KBM-7 (cell line): ENCODE data around the gene MMP23B.

ENCODE experiments used
- DNase-seq: peaks from one replicate; pipeline ENCODE4 v3.0.0-alpha.2; 2015
- in situ Hi-C: fragments of 300-500 bp; cut with MboI; formaldehyde crosslinking; loops from 2 replicates; pipeline ENCODE4 v1.14.3; 2020; ENCODE audit warnings: low sequenced_read_pairs, low pct_unique_long_range_greater_than_20kb, mixed read lengths

The MMP23B gene

GRCh38 chr1:1617516-1617915, 14.5 kb upstream of the MMP23B start:
- no peak for DNase-seq
- in situ Hi-C loops, result no loop called here

GRCh38 chr1:1617925-1618324, 14.0 kb upstream of the MMP23B start:
- no peak for DNase-seq
- in situ Hi-C loops, result no loop called here

GRCh38 chr1:1618396-1619068, 13.4 kb upstream of the MMP23B start:
- in situ Hi-C loops, result no loop called here
- DNase-seq, result no peak

GRCh38 chr1:1619917-1620361, 12.0 kb upstream of the MMP23B start:
- in situ Hi-C loops, result no loop called here
- peak; percentile 41 for DNase-seq

GRCh38 chr1:1620433-1621139, 11.4 kb upstream of the MMP23B start:
- in situ Hi-C loops, result no loop called here
- DNase-seq, result no peak

- no peak for DNase-seq
- in situ Hi-C loops, result no loop called here
Measured at GRCh38 chr1:1621173-1622009, 10.6 kb upstream of the MMP23B start.

GRCh38 chr1:1622010-1622787, 9.8 kb upstream of the MMP23B start:
- in situ Hi-C loops, result no loop called here
- DNase-seq, result no peak

GRCh38 chr1:1622788-1623094, 9.2 kb upstream of the MMP23B start:
- in situ Hi-C loops, result no loop called here
- DNase-seq, result no peak

- DNase-seq, result no peak
Measured at GRCh38 chr1:1623181-1623630, 8.8 kb upstream of the MMP23B start.

GRCh38 chr1:1623631-1624442, 8.1 kb upstream of the MMP23B start:
- DNase-seq, result no peak
- in situ Hi-C loops, result no loop called here

More at GRCh38 chr1:1623181-1623630, 8.8 kb upstream of the MMP23B start:
- in situ Hi-C loops, result no loop called here

GRCh38 chr1:1624443-1625403, 7.2 kb upstream of the MMP23B start:
- DNase-seq, result no peak
- in situ Hi-C loops, result no loop called here

GRCh38 chr1:1625404-1625775, 6.6 kb upstream of the MMP23B start:
- in situ Hi-C loops, result no loop called here
- no peak for DNase-seq

GRCh38 chr1:1625824-1626206, 6.2 kb upstream of the MMP23B start:
- no peak for DNase-seq
- in situ Hi-C loops, result no loop called here

GRCh38 chr1:1626207-1627141, 5.5 kb upstream of the MMP23B start:
- in situ Hi-C loops, result no loop called here
- DNase-seq, result no peak

- in situ Hi-C loops, result no loop called here
- DNase-seq, result no peak
Measured at GRCh38 chr1:1627261-1627828, 4.6 kb upstream of the MMP23B start.
